Small intestine (tissue), 7 donors: ENCODE data around the gene PPM1B. TPM values are rescaled to one million over a fixed set of nuclear protein-coding genes. Genes with fewer than 3 reads are reported as not detected.

Experiments used
- DNase-seq, 2 donors: peaks; one replicate each; pipeline versions ENCODE4 v3.0.0 to v3.0.0-alpha.2; 2013
- FAIRE-seq: peaks from 2 replicates; lab custom pipeline; 2012; peaks lifted over from hg19 to GRCh38; lab: Jason Lieb, UNC
- H3K27ac ChIP-seq, 3 donors: one replicate each; pipeline ENCODE4 v1.5.1; 2013; ENCODE audit warnings: low read length in 2 of 3, mild to moderate bottlenecking in 2 of 3, control low read depth in 1 of 3, inconsistent platforms in 1 of 3, low read depth in 1 of 3, moderate library complexity in 1 of 3
- H3K27me3 ChIP-seq, 3 donors: one replicate each; pipeline ENCODE4 v1.6.1; 2013; ENCODE audit warnings: low read length in 3 of 3, inconsistent platforms in 1 of 3; ENCODE audit not compliant: control insufficient read depth in 3 of 3, insufficient read depth in 3 of 3
- H3K36me3 ChIP-seq, 3 donors: one replicate each; pipeline ENCODE4 v1.6.1; 2013; ENCODE audit warnings: low read length in 3 of 3, inconsistent platforms in 1 of 3, low read depth in 1 of 3, mild to moderate bottlenecking in 1 of 3, moderate library complexity in 1 of 3; ENCODE audit not compliant: control insufficient read depth in 3 of 3, insufficient read depth in 2 of 3
- H3K4me1 ChIP-seq, 3 donors: one replicate each; pipeline ENCODE4 v1.6.1; 2013; ENCODE audit warnings: low read length in 2 of 3, inconsistent platforms in 1 of 3, low read depth in 1 of 3, mild to moderate bottlenecking in 1 of 3, moderate library complexity in 1 of 3; ENCODE audit not compliant: control insufficient read depth in 3 of 3, insufficient read depth in 2 of 3
- H3K4me3 ChIP-seq, 3 donors: one replicate each; pipeline ENCODE4 v1.5.1; 2013; ENCODE audit warnings: low read length in 3 of 3, control low read depth in 1 of 3, inconsistent platforms in 1 of 3, low read depth in 1 of 3, mild to moderate bottlenecking in 1 of 3, moderate library complexity in 1 of 3
- H3K9me3 ChIP-seq, 2 donors: one replicate each; pipeline ENCODE4 v1.6.1; 2013; ENCODE audit warnings: low read depth in 1 of 2, low read length in 1 of 2; ENCODE audit not compliant: control insufficient read depth in 2 of 2, insufficient read depth in 1 of 2
- WGBS, 3 donors: extraction: QIAGEN DNeasy Blood & Tissue Kit; methylation state at CpG; one replicate each; pipeline ENCODE4 v1.1.7; 2013; 5-methylcytosine and 5-hydroxymethylcytosine counted together
- polyA plus RNA-seq, 4 donors: library from polyadenylated mRNA; stranded (reverse) in 3 of 4; unstranded in 1 of 4; fragments of 200-250 nt in 3 of 4; fragments of 120-200 nt in 1 of 4; gene quantifications; one replicate each; pipeline versions ENCODE4 v1.2.1 to v1.2.3, GENCODE V29; 2013
- donor health status: healthy with polysubstance abuse.
- donor health status: control.
- donor health status: control.
- donor health status: Bipolar disorder and iron deficiency.
- donor health status: healthy.

Gene PPM1B
- polyA plus RNA-seq, 4 donors, result 24.3 to 38.9 (median 28.4) TPM

GRCh38 chr2:44273076-44273475 lies 104.4 kb downstream of the PPM1B start:
- H3K4me1 ChIP-seq, result peaks cover 0 to 9% (median 3%) of the 10 kb centered on the region in 3 donors
- no peaks in the 10 kb centered on the region for H3K27me3 ChIP-seq
- H3K36me3 ChIP-seq, result no peaks in the 10 kb centered on the region
- H3K27ac ChIP-seq, result no peak overlapping the region
- no peak for FAIRE-seq
- peaks cover 0 to 14% of the 10 kb centered on the region in 2 donors for H3K9me3 ChIP-seq
- H3K4me3 ChIP-seq, result no peak overlapping the region
- DNase-seq, result no peak
- 44 to 61% (median 60%) methylated on average over 3 of the region's 3 CpGs for WGBS, 3 donors

- H3K27ac ChIP-seq, result no peak overlapping the region
- FAIRE-seq, result no peak
- WGBS, 3 donors, result 64 to 87% (median 72%) methylated on average over 2 of the region's 2 CpGs
These were observed 104.9 kb downstream of the PPM1B start for GRCh38 chr2:44273596-44273995.

GRCh38 chr2:44275927-44276303 lies 107.2 kb downstream of the PPM1B start:
- H3K27ac ChIP-seq, result peak overlapping the region; percentile 58 to 93 (median 66)
- peaks cover 0 to 14% of the 10 kb centered on the region in 2 donors for H3K9me3 ChIP-seq
- DNase-seq (peak; percentile 71 to 80), FAIRE-seq (no peak)
- H3K36me3 ChIP-seq, result peaks cover 0 to 11% (median 2%) of the 10 kb centered on the region in 3 donors
- H3K4me1 ChIP-seq, result peaks cover 0 to 11% (median 0%) of the 10 kb centered on the region in 3 donors
- 4 to 40% (median 33%) methylated on average over 2 of the region's 2 CpGs for WGBS, 3 donors
- no peaks in the 10 kb centered on the region for H3K27me3 ChIP-seq
- H3K4me3 ChIP-seq, result peak overlapping the region in 2 of 3 donors; percentile 51 to 70

More at GRCh38 chr2:44273596-44273995, 104.9 kb downstream of the PPM1B start:
- Histone ChIP-seq H3K4me3 (no peak overlapping the region), H3K4me1 (peaks cover 0 to 9% (median 3%) of the 10 kb centered on the region in 3 donors), H3K36me3 (no peaks in the 10 kb centered on the region), H3K27me3 (no peaks in the 10 kb centered on the region), H3K9me3 (peaks cover 0 to 14% of the 10 kb centered on the region in 2 donors)
- DNase-seq, result no peak

GRCh38 chr2:44277541-44277940 lies 108.9 kb downstream of the PPM1B start:
- Histone ChIP-seq H3K27me3 (no peaks in the 10 kb centered on the region), H3K36me3 (peaks cover 0 to 18% (median 5%) of the 10 kb centered on the region in 3 donors), H3K9me3 (no peaks in the 10 kb centered on the region), H3K4me3 (peak overlapping the region in 2 of 3 donors; percentile 51 to 70), H3K27ac (peak overlapping the region in 2 of 3 donors; percentile 38 to 93), H3K4me1 (peaks cover 0 to 11% (median 0%) of the 10 kb centered on the region in 3 donors)
- DNase-seq (peak; percentile 46 to 59), FAIRE-seq (no peak)
- 20 to 43% (median 33%) methylated on average over 1 of the region's 1 CpG for WGBS, 3 donors

GRCh38 chr2:44280869-44281268 lies 112.2 kb downstream of the PPM1B start:
- DNase-seq (no peak), FAIRE-seq (no peak)
- Histone ChIP-seq H3K4me1 (peaks cover 0 to 12% (median 0%) of the 10 kb centered on the region in 3 donors), H3K27me3 (no peaks in the 10 kb centered on the region), H3K27ac (no peak overlapping the region), H3K9me3 (no peaks in the 10 kb centered on the region), H3K36me3 (peaks cover 2 to 34% (median 9%) of the 10 kb centered on the region in 3 donors), H3K4me3 (no peak overlapping the region)
- 89 to 100% (median 92%) methylated on average over 1 of the region's 1 CpG for WGBS, 3 donors

Other genes with a start within 250 kb of the PPM1B start
- gene LRPPRC, start 172.9 kb upstream of the PPM1B start, polyA plus RNA-seq, result 10 to 100 TPM; 19.5 to 88.0 (median 41.1) TPM
- 100 to 1,000 TPM in 1 of 4 donors, 10 to 100 TPM in 3; 22.6 to 186 (median 73.8) TPM for gene SLC3A1, start 106.6 kb downstream of the PPM1B start, polyA plus RNA-seq
- gene PREPL, start 192.6 kb downstream of the PPM1B start, polyA plus RNA-seq, result 10 to 100 TPM in 2 of 4 donors, 1 to 10 TPM in 2; 4.3 to 46.9 (median 11.3) TPM
- 1 to 10 TPM; 3.5 to 9.6 (median 6.9) TPM for gene CAMKMT, start 193.1 kb downstream of the PPM1B start, polyA plus RNA-seq